HUES64 (cell line): ENCODE measurements around the gene FEM1B.

ENCODE experiments used
- H3K27ac ChIP-seq: 2 replicates; pipeline ENCODE4 v1.7.0; 2013; ENCODE audit warnings: low read depth, low read length, inconsistent platforms
- H3K27me3 ChIP-seq: 2 replicates; pipeline ENCODE4 v1.6.1; 2013; ENCODE audit warnings: mild to moderate bottlenecking, low read length; ENCODE audit not compliant: insufficient read depth
- H3K36me3 ChIP-seq: 2 replicates; pipeline ENCODE4 v1.6.1; 2013; ENCODE audit warnings: mild to moderate bottlenecking, low read length; ENCODE audit not compliant: insufficient read depth
- H3K4me1 ChIP-seq: 2 replicates; pipeline ENCODE4 v1.6.1; 2013; ENCODE audit warnings: mild to moderate bottlenecking, low read length, moderate library complexity; ENCODE audit not compliant: insufficient read depth
- H3K4me3 ChIP-seq: 2 replicates; pipeline ENCODE4 v1.5.1; 2013; ENCODE audit warnings: mild to moderate bottlenecking, low read length, moderate library complexity
- H3K9ac ChIP-seq: 2 replicates; pipeline ENCODE4 v1.6.1; 2013; ENCODE audit warnings: mild to moderate bottlenecking, low read depth, low read length
- H3K9me3 ChIP-seq: 2 replicates; pipeline ENCODE4 v1.6.1; 2013; ENCODE audit warnings: low read depth, low read length; ENCODE audit not compliant: insufficient read depth
- WGBS: fragments of 150-250, 120-280 bp; methylation state at CpG from one replicate; pipeline ENCODE4 v1.1.7; 2013; ENCODE audit warnings: missing lambda C conversion rate; 5-methylcytosine and 5-hydroxymethylcytosine counted together

The FEM1B gene

DNA sequence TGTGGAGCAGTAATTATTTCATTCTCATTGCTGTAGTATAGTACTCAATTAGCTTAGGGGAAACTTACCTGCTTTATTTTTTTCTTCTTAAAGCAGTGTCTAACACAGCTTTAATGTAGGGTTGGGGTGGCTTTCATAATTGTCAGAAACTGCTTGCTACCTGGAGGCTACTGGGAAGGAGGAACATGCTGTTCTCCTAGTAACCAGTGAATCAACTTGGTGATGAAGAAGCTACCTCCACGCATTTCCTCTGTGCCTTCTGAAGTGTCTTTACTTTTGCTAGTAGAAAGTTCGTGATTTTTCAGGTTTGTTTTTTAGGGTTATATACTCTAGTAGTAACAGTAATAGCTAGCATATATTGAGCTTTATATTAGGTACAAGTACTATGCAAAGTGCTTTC lies 11.5 kb downstream of the FEM1B start:
- 95% methylated on average over 2 of the region's 2 CpGs for WGBS
- Histone ChIP-seq H3K27ac (no peak overlapping the region), H3K9ac (no peak overlapping the region), H3K4me3 (no peak overlapping the region), H3K4me1 (peaks cover 45% of the 10 kb centered on the region), H3K9me3 (0 out of 2 replicates have a peak, but pooled peaks cover 5% of the 10 kb centered on the region), H3K36me3 (peaks cover 65% of the 10 kb centered on the region), H3K27me3 (no peaks in the 10 kb centered on the region)

DNA sequence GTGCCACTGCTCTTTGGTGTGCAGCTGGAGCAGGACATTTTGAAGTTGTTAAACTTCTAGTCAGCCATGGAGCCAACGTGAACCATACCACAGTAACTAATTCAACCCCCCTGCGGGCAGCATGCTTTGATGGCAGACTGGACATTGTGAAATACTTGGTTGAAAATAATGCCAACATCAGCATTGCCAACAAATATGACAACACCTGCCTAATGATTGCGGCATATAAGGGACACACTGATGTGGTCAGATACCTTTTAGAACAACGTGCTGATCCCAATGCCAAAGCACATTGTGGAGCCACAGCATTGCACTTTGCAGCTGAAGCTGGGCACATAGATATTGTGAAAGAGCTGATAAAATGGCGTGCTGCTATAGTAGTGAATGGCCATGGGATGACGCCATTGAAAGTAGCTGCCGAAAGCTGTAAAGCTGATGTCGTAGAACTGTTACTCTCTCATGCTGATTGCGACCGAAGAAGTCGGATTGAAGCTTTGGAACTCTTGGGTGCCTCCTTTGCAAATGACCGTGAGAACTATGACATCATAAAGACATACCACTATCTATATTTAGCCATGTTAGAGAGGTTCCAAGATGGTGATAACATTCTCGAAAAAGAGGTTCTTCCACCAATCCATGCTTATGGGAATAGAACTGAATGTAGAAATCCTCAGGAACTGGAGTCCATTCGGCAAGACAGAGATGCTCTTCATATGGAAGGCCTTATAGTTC lies 12.2 kb downstream of the FEM1B start:
- no peak overlapping the region for H3K9ac ChIP-seq
- 95% methylated on average over 14 of the region's 14 CpGs for WGBS
- no peak overlapping the region for H3K27ac ChIP-seq
- H3K9me3 ChIP-seq = 0 out of 2 replicates have a peak, but pooled peaks cover under 1% of the 10 kb centered on the region
- H3K4me3 ChIP-seq = no peak overlapping the region
- H3K27me3 ChIP-seq = no peaks in the 10 kb centered on the region
- peaks cover 45% of the 10 kb centered on the region for H3K4me1 ChIP-seq
- peaks cover 58% of the 10 kb centered on the region for H3K36me3 ChIP-seq

DNA sequence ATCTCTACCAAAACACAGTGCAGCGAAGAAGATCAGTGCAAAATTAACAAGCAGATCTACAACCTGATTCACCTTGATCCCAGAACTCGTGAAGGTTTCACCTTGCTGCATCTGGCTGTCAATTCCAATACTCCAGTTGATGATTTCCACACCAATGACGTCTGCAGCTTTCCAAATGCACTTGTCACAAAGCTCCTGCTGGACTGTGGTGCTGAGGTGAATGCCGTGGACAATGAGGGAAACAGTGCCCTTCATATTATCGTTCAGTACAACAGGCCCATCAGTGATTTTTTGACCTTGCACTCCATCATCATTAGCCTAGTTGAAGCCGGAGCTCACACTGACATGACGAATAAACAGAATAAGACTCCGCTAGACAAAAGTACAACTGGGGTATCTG lies 13.2 kb downstream of the FEM1B start:
- Histone ChIP-seq H3K4me3 (no peak overlapping the region), H3K4me1 (peaks cover 36% of the 10 kb centered on the region), H3K9me3 (no peaks in the 10 kb centered on the region), H3K27ac (no peak overlapping the region), H3K27me3 (no peaks in the 10 kb centered on the region), H3K9ac (no peak overlapping the region), H3K36me3 (peaks cover 54% of the 10 kb centered on the region)
- 93% methylated on average over 8 of the region's 8 CpGs for WGBS

DNA sequence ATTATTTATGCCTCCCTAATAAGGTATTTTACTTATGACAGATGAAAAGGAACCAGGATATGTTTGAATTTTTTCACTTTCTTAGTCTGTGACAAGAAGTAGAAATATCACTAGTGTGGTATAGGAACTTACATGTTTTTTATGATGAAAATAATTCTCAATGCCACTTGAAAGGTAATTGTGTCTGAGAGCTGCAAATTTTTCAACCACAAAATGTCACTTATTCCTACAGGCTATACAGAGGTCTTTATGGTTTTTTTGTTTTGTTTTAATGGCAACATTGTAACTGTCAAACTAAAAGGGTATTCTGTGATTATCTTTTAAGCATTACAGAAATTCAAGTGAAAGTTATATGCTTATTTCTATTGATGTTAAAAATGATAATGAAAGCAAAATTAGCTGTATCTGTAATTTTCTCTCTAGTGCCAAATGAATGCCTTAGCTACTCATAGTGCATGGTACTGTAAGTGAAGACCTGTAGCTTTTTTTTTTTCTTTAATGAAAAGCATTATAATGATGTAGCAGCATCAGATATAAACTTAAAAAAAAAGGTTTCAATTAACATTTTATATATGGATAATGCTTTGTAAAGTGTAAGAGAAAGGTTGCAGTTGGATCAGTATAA lies 14.7 kb downstream of the FEM1B start:
- Histone ChIP-seq H3K9ac (no peak overlapping the region), H3K27me3 (no peaks in the 10 kb centered on the region), H3K4me1 (peaks cover 26% of the 10 kb centered on the region; the same call in 1 of the 2 replicates), H3K27ac (no peak overlapping the region), H3K4me3 (no peak overlapping the region), H3K9me3 (no peaks in the 10 kb centered on the region), H3K36me3 (peaks cover 54% of the 10 kb centered on the region)

DNA sequence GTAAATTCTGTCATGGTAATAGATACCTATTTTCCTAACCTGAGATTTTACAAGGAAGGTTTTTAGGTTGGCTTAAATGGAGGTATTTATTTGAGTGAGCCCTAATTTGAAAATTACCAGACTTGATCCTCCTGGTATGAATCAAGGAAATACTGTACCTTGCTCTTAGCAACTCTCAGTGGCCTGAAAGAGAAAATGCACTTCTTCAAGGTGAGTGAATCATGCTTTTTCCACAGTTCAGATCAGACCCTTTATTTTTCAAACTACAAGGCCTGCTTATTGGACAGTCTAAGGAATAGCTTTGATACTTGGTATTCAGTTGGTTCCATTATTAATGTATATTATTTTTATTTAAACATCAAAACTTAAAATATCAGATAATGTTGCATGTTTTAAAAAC lies 15.4 kb downstream of the FEM1B start:
- Histone ChIP-seq H3K9ac (no peak overlapping the region), H3K4me1 (peaks cover 23% of the 10 kb centered on the region; the same call in 1 of the 2 replicates), H3K27ac (no peak overlapping the region), H3K36me3 (peaks cover 54% of the 10 kb centered on the region), H3K9me3 (no peaks in the 10 kb centered on the region), H3K4me3 (no peak overlapping the region), H3K27me3 (no peaks in the 10 kb centered on the region)

DNA sequence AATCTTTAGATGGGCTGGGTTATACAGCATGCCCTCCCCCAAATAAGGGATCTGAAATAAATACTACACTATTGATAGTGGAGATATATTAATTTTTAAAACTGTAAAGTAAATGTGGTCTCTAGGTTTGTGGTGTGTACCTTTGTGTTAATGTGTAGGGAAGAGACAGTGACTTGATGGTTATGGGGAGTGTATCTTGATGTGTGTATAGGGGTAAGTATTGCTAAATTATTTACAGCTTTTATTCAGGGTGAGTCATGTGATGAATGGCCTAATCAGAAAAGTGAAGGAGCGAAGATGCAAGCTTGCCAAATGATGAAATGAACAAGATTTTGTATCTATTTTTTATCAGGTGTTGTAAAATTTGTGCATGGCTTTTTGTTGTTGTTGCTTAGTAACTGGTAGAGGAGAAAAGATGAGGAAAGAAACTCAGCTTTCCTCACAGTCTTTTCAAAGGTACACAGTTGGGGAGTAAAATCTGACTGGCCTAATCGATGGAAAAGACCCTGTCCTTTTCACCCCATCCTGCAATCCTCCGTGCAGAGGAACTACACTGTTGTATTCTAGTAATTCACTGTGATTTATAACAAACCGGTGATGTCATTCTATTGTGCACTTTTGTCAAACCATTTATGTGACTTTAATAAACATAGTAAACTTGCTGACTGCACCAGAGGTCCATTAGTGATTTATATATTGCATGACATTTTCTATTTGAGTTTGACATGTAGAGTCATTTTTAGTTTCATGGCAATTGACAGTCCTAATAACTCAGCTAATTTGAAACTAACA lies 17.7 kb downstream of the FEM1B start:
- Histone ChIP-seq H3K9ac (no peak overlapping the region), H3K4me3 (no peak overlapping the region), H3K9me3 (no peaks in the 10 kb centered on the region), H3K27ac (no peak overlapping the region), H3K27me3 (no peaks in the 10 kb centered on the region), H3K36me3 (peaks cover 38% of the 10 kb centered on the region), H3K4me1 (peaks cover 19% of the 10 kb centered on the region; the same call in 1 of the 2 replicates)
- 96% methylated on average over 4 of the region's 4 CpGs for whole genome bisulfite sequencing

DNA sequence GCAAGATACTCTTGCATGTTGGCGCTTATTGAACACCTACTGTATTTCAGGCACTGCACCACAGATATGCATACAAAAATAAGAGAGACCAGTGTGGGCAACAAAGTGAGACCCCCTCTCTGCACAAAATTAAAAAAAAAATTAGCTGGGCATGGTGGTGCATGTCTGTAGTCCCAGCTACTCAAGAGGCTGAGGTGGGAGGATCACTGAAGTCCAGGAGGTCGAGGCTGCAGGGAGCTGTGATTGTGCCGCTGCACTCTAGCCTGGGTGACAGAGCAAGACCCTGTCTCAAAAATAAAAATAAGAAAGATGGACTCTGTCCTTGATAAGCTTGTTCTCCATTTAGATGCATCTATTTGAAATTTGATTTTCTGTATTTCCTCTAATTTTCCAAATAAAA lies 20.8 kb downstream of the FEM1B start:
- Histone ChIP-seq H3K27me3 (no peaks in the 10 kb centered on the region), H3K4me1 (peaks cover 5% of the 10 kb centered on the region; the same call in 1 of the 2 replicates), H3K4me3 (no peak overlapping the region), H3K9me3 (no peaks in the 10 kb centered on the region), H3K27ac (no peak overlapping the region), H3K9ac (no peak overlapping the region), H3K36me3 (peaks cover 6% of the 10 kb centered on the region)
- WGBS = 98% methylated on average over 3 of the region's 3 CpGs

DNA sequence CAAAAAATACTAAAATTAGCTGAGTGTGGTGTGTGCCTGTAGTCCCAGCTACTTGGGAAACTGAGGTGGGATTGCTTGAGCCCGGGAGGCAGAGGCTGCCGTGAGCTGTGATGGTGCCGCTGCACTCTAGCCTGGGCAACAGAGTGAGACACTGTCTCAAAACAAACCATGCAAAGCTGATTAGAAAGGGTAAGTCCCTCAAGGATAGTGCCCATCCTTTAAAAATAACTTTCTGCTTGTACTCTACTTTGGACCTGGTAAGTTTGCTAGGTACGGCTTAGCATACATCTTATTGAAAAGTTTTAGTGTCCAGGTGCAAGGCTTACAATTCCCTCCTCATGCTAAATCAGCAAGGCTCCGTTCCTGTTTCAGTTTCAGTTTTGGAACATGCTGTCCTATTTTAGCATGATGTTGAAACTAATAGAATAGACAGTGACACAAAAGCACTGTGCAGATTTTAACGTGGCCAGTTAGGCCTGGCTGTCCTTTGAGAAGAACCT lies 21.4 kb downstream of the FEM1B start:
- 93% methylated on average over 6 of the region's 6 CpGs for WGBS
- peaks cover 4% of the 10 kb centered on the region; the same call in 1 of the 2 replicates for H3K36me3 ChIP-seq
- no peak overlapping the region for H3K4me3 ChIP-seq
- no peak overlapping the region for H3K9ac ChIP-seq
- no peaks in the 10 kb centered on the region; the same call in 1 of the 2 replicates for H3K4me1 ChIP-seq
- no peaks in the 10 kb centered on the region for H3K27me3 ChIP-seq
- no peaks in the 10 kb centered on the region for H3K9me3 ChIP-seq
- H3K27ac ChIP-seq = no peak overlapping the region

DNA sequence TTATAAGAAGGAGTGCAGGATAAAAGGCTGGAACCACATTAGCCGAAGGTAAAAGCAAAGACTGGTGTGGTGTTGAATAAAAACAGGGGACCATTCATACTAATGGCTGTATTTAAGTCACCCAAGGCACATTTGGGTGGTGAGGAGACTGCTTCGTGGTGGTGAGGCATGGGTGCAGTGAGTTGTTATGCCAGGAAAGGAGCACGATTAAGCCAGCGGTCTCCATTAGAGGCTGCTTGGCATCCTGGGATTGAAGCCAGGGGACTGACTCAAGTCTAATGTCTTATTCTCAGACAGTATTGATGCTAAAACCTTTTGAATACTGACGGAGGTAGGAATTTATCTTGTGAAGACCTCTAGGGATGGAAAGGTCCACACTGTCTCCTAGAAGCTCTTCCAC lies 21.9 kb downstream of the FEM1B start:
- Histone ChIP-seq H3K9ac (no peak overlapping the region), H3K27me3 (no peaks in the 10 kb centered on the region), H3K4me1 (peaks cover 5% of the 10 kb centered on the region), H3K27ac (no peak overlapping the region), H3K36me3 (peaks cover 4% of the 10 kb centered on the region; the same call in 1 of the 2 replicates), H3K4me3 (no peak overlapping the region), H3K9me3 (no peaks in the 10 kb centered on the region)
- 95% methylated on average over 5 of the region's 5 CpGs for WGBS

DNA sequence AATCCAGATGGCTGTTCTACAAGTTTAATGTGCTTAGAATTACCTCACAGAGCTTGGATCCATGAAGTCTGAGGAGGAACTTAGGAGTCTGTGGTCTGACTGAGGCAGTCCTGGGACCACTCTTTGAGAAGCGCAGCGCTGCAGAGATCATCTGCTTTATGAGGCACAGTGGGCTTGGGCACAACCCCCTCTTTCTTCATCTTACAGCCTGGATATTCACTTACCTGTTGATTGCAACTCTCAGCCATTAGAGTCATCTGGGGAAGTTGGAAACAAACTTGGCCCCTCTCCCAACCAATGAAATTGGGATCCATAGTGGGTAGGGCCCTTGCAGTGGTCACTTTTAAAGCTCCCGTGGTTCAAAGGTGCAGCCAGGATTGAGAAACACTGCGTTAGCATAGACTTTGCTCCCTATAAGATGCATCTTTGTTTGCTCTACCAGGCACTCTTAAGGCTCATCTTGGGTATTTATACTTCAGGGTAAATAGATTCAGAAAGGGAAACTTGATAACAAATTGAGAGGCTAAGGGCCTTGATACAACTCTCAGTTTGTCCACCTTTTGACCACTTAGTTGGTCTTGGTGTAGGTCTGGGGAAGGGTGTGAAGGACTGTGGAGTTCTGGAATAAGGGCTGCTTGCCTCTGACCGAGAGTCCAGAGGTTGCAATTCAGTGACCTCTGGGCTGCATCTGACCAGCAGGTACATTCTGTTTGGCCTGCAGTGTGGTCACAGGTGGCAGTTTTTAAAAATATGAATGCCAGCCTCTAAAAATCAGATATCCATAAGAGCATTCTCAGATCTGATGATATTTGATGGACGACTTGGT lies 22.8 kb downstream of the FEM1B start:
- H3K4me1 ChIP-seq = peaks cover 7% of the 10 kb centered on the region
- H3K27me3 ChIP-seq = no peaks in the 10 kb centered on the region
- H3K9me3 ChIP-seq = no peaks in the 10 kb centered on the region
- H3K27ac ChIP-seq = no peak overlapping the region
- H3K36me3 ChIP-seq = peaks cover 4% of the 10 kb centered on the region; the same call in 1 of the 2 replicates
- H3K9ac ChIP-seq = no peak overlapping the region
- H3K4me3 ChIP-seq = no peak overlapping the region
- 88% methylated on average over 6 of the region's 6 CpGs for WGBS
